Measurements from ENCODE around the gene PPP2R2C. TPM values are rescaled to one million over a fixed set of nuclear protein-coding genes. Genes with fewer than 3 reads are reported as not detected.

The PPP2R2C gene
- not detected in 2 replicates for total RNA-seq (2014; rRNA removed; shearing (Covaris generic))
- polyA plus RNA-seq (2016; fragmentation: Nextera tagmentation; extraction: Ambion mirVana): not detected in 2 replicates

DNA sequence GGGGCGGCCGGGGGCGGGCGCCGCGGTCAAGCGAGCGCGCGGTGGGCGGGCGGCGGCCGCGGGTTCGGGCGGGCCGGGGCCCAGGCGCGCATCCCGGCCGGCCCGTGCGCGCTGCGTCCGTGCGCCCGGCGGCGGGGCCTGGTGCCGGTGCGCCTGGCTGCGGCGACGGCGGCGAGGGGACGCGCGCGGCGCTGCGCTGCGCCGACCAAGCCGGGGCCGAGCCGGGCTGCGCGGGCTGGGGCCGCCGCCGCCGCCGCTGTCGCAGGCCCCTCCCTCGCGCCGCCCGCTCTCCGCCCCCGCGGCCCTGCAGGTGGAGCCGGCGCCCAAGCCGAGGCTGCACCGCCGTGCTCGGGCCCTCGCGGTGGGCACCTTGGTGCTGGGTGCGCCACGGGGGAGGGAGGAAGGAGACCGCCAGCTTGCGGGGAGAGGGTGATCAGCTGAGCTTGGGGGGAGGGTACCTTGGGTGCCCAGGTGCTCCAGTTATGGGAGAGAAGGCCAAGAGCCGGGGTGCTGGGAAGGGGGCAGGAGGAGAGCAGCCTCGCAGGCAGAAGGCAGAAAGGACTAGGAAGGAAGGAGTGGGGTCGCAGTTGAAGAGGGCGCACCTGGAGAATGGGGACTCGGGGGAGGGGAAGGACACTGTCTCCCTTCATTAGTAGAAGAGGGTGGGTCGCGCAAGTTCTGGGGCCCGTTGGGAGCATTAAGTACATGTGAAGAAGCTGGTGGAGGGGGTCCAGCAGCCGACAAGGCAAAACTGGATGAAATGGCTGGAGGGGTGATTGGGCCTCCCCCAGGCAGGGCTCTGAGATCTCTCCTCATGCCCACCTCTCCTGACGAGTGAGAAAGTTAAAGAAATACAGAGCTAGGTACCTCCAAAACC is at the start of gene PPP2R2C:
PPP2R2C (minus strand) TSS at position 228 of the 877 bp plus-strand sequence. CDS start 385 bp downstream, outside the sequence.
- no peaks in the 10 kb centered on the region for H3F3A ChIP-seq (ENCODE audit: insufficient read depth)
- no peak within 1 kb of the TSS for H3K9ac ChIP-seq
- H3K4me3 ChIP-seq: no peak within 1 kb of the TSS
- TF ChIP-seq EZH2phosphoT487 (IDR thresholded peaks at IDR 0.05; ENCODE audit: insufficient read depth, low read depth) (no peak), EZH2 (IDR thresholded peaks at IDR 0.05; ENCODE audit: insufficient read depth, poor library complexity, severe bottlenecking) (no peak)
- no peaks in the 10 kb centered on the region for H3K9me2 ChIP-seq (ENCODE audit: insufficient read depth)
- H3K36me3 ChIP-seq (ENCODE audit: low read depth): no peaks in the 10 kb centered on the region
- no peaks in the 10 kb centered on the region for H4K20me1 ChIP-seq (ENCODE audit: insufficient read depth)
- no peaks in the 10 kb centered on the region for H3K9me3 ChIP-seq (ENCODE audit: low read depth)
- H3K4me2 ChIP-seq (ENCODE audit: unreplicated experiment): no peak within 1 kb of the TSS
- no peaks in the 10 kb centered on the region for H3K79me2 ChIP-seq (ENCODE audit: insufficient read depth)
- H3K27me3 ChIP-seq (replicated peaks; ENCODE audit: insufficient read depth): peaks cover 48% of the 10 kb centered on the region
- no peak within 1 kb of the TSS for H3K27ac ChIP-seq
- 3 to 4% methylated on average over 15 to 58 of the region's 86 CpGs for WGBS, 2 experiments (ENCODE audit: low coverage in 1 of 2, low lambda C conversion rate in 2 of 2, missing lambda C conversion rate in 2 of 2)
- in situ Hi-C loops (cut with MboI): no loop called here
- DNase-seq: no peak
- no peak within 1 kb of the TSS for H2AFZ ChIP-seq
- no peaks in the 10 kb centered on the region for H3K4me1 ChIP-seq (ENCODE audit: insufficient read depth)

DNA sequence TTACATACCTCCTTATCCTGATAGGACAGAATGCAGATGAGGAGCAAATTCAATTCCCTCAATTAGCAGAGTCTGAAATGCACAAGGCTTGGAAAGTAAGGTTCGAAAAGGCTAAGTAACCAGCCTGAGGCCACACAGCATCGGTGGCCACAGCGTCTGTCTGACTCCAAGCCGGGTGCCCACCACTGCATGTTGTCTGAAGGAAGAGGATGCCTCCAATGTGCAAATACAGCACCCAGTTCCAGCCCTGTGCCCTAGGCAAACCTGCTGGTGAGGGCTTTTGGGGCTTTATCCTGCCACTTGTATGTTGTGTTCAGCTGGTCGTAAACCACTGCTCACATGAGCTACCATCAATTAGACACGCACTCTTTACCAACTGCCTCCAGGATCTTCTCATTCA is 48.6 kb upstream of the PPP2R2C start:
- H3K9me2 ChIP-seq (ENCODE audit: insufficient read depth): no peaks in the 10 kb centered on the region
- DNase-seq: no peak
- 47 to 61% methylated on average over 6 of the region's 6 CpGs for WGBS, 2 experiments (ENCODE audit: low coverage in 1 of 2, low lambda C conversion rate in 2 of 2, missing lambda C conversion rate in 2 of 2)
- no peak overlapping the region for H3K27ac ChIP-seq
- H3K9me3 ChIP-seq (ENCODE audit: low read depth): no peaks in the 10 kb centered on the region
- H3K4me2 ChIP-seq (ENCODE audit: unreplicated experiment): no peak overlapping the region
- in situ Hi-C loops (cut with MboI): no loop called here
- H3K36me3 ChIP-seq (ENCODE audit: low read depth): no peaks in the 10 kb centered on the region
- H3K27me3 ChIP-seq (replicated peaks; ENCODE audit: insufficient read depth): peaks cover 9% of the 10 kb centered on the region
- H4K20me1 ChIP-seq (ENCODE audit: insufficient read depth): no peaks in the 10 kb centered on the region
- H3K9ac ChIP-seq: no peak overlapping the region
- no peaks in the 10 kb centered on the region for H3K4me1 ChIP-seq (ENCODE audit: insufficient read depth)
- no peaks in the 10 kb centered on the region for H3K79me2 ChIP-seq (ENCODE audit: insufficient read depth)
- no peak overlapping the region for H2AFZ ChIP-seq
- TF ChIP-seq EZH2phosphoT487 (IDR thresholded peaks at IDR 0.05; ENCODE audit: insufficient read depth, low read depth): no peak
- no peak for TF ChIP-seq EZH2 (IDR thresholded peaks at IDR 0.05; ENCODE audit: insufficient read depth, poor library complexity, severe bottlenecking)
- H3F3A ChIP-seq (ENCODE audit: insufficient read depth): no peaks in the 10 kb centered on the region
- H3K4me3 ChIP-seq: no peak overlapping the region

DNA sequence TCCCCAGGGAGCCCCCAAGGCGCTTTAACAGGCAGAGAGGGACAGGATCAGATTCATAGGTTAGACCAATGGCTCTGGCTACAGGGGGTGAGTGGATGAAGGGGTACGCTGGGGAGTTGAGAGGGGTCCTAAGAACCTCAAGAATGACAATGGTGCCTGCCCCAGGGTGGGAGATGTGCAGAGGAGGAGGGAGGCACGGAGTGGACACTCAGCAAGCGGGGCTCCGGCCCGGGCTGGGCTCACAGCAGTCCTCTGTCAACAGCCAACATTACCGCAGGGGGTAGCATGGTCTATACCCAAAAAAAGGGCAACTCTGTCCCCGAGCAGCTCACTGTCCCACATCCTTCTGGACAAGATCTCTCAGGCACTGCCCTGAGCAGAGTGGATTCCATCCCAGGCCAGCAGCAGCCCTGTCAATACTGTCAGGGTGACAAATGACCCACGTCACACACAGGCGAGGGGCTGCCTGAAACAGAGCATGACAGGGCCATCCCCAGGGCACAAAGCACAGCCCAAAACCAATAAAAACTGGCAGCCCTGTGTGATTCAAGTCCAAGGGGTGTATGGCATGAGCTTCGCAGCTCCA is 47.7 kb upstream of the PPP2R2C start:
- no peaks in the 10 kb centered on the region for H3K9me2 ChIP-seq (ENCODE audit: insufficient read depth)
- WGBS, 2 experiments (ENCODE audit: low coverage in 1 of 2, low lambda C conversion rate in 2 of 2, missing lambda C conversion rate in 2 of 2): 26 to 39% methylated on average over 7 to 11 of the region's 11 CpGs
- H4K20me1 ChIP-seq (ENCODE audit: insufficient read depth): no peaks in the 10 kb centered on the region
- no peak overlapping the region for H3K27ac ChIP-seq
- no peak overlapping the region for H2AFZ ChIP-seq
- H3K36me3 ChIP-seq (ENCODE audit: low read depth): no peaks in the 10 kb centered on the region
- TF ChIP-seq EZH2 (IDR thresholded peaks at IDR 0.05; ENCODE audit: insufficient read depth, poor library complexity, severe bottlenecking) (no peak), EZH2phosphoT487 (IDR thresholded peaks at IDR 0.05; ENCODE audit: insufficient read depth, low read depth) (no peak)
- no peaks in the 10 kb centered on the region for H3K4me1 ChIP-seq (ENCODE audit: insufficient read depth)
- in situ Hi-C loops (cut with MboI): no loop called here
- H3K4me2 ChIP-seq (ENCODE audit: unreplicated experiment): no peak overlapping the region
- DNase-seq: no peak
- peaks cover 9% of the 10 kb centered on the region for H3K27me3 ChIP-seq (replicated peaks; ENCODE audit: insufficient read depth)
- no peaks in the 10 kb centered on the region for H3K79me2 ChIP-seq (ENCODE audit: insufficient read depth)
- no peaks in the 10 kb centered on the region for H3K9me3 ChIP-seq (ENCODE audit: low read depth)
- no peak overlapping the region for H3K4me3 ChIP-seq
- no peaks in the 10 kb centered on the region for H3F3A ChIP-seq (ENCODE audit: insufficient read depth)
- H3K9ac ChIP-seq: no peak overlapping the region

DNA sequence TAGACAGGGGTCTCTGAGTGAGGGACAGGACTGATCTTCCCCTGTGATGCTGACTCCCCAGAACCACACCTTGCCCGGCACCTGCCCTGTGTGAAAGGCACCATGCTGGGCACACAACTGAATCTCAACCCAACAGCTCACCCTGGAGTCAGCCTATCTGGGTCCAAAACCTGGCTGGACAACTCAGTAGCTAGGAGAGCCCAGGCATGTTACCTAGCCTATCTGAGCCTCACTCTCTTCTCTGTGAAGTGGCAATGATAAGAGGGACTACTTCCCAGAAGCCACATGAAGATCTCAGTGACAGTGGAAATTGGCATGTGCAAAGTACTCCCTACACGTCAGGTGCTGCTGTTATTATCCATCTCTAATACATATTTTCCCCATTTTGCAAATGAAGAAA is 44.8 kb upstream of the PPP2R2C start:
- in situ Hi-C loops (cut with MboI): no loop called here
- H3K4me3 ChIP-seq: no peak overlapping the region
- H3K4me2 ChIP-seq (ENCODE audit: unreplicated experiment): no peak overlapping the region
- H3K79me2 ChIP-seq (ENCODE audit: insufficient read depth): no peaks in the 10 kb centered on the region
- H4K20me1 ChIP-seq (ENCODE audit: insufficient read depth): no peaks in the 10 kb centered on the region
- no peak overlapping the region for H3K27ac ChIP-seq
- no peak for TF ChIP-seq EZH2 (IDR thresholded peaks at IDR 0.05; ENCODE audit: insufficient read depth, poor library complexity, severe bottlenecking)
- TF ChIP-seq EZH2phosphoT487 (IDR thresholded peaks at IDR 0.05; ENCODE audit: insufficient read depth, low read depth): no peak
- no peaks in the 10 kb centered on the region for H3K9me2 ChIP-seq (ENCODE audit: insufficient read depth)
- no peak overlapping the region for H3K9ac ChIP-seq
- H2AFZ ChIP-seq: no peak overlapping the region
- peaks cover 5% of the 10 kb centered on the region for H3K27me3 ChIP-seq (replicated peaks; ENCODE audit: insufficient read depth)
- no peaks in the 10 kb centered on the region for H3K4me1 ChIP-seq (ENCODE audit: insufficient read depth)
- WGBS, 2 experiments (ENCODE audit: low coverage in 1 of 2, low lambda C conversion rate in 2 of 2, missing lambda C conversion rate in 2 of 2): 54 to 72% methylated on average over 2 of the region's 2 CpGs
- no peak for DNase-seq
- no peaks in the 10 kb centered on the region for H3K36me3 ChIP-seq (ENCODE audit: low read depth)
- H3K9me3 ChIP-seq (ENCODE audit: low read depth): no peaks in the 10 kb centered on the region
- no peaks in the 10 kb centered on the region for H3F3A ChIP-seq (ENCODE audit: insufficient read depth)
